Pons (tissue), 1 donor: ENCODE data around the gene GAB2.

ENCODE experiments used
- DNase-seq: peaks from one replicate; pipeline ENCODE4 v3.0.0-alpha.2; 2016; ENCODE audit warnings: low spot score

GAB2 gene

GRCh38 chr11:78428266-78428636 is 10.6 kb upstream of the GAB2 start:
- no peak for DNase-seq

GRCh38 chr11:78427615-78428265 is 10.1 kb upstream of the GAB2 start:
- DNase-seq: no peak

DNA sequence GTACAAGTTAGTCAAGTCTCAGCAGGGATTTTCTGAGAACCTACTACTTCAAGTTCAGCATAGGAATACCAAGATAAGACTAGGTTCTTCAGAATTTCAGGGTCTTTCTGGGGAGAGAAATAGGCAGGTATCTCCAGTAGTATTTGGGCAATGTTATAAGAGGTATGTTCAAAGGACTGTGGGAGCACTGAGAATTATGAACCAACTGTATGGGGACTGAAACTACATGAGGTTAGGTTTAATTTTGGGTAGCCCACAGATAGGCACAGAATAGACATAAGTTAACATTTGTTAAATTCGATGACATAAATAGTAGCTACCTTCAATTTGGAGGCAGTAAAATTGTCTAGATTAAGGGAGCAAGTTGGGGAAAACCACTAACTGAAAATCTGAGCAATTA is 9.2 kb upstream of the GAB2 start:
- DNase-seq: no peak

- DNase-seq: peak; percentile 37
Observed at GRCh38 chr11:78425399-78426070, 7.9 kb upstream of the GAB2 start.

DNA sequence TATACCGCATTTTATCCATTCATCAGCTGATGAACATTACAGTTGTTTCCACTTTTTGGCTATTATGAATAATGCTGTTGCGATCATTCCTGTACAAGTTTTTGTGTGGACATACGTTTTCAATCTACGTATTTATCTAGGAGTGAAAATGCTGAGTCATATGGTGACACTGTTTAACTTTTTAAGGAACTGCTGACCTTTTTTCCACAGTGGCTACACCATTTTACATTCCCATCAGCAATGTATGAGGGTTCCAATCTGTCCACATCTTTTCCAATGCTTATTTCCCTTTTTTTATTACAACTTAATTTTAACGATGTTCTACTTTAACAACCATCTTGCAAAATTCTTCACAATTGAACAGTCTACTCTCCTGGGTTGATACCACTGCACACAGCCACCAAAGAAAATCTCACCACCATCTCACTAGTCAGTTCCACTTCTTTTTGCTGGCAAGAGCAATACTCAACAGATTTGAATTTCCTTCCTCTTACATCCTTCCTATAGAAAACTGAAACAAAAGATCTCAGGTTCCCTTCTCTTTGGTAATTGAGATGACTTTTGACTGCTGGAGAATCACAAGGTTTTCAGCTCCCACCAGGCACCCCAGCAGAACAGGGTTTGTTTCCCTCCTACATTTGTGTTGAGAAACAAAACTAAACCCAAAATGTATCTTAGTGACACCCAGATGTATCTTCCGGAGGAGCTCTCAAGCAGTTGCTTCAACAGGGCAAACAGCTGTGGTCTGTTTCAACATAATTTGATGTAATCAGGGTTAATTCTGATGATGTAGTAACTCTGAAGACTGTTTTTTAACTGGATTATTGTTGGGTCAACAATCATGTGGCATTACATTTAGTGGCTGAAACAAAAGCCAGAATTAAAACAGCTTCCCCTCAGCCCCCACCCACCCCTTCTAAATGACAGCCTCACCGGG is 7.0 kb upstream of the GAB2 start:
- peak; percentile 74 for DNase-seq

DNA sequence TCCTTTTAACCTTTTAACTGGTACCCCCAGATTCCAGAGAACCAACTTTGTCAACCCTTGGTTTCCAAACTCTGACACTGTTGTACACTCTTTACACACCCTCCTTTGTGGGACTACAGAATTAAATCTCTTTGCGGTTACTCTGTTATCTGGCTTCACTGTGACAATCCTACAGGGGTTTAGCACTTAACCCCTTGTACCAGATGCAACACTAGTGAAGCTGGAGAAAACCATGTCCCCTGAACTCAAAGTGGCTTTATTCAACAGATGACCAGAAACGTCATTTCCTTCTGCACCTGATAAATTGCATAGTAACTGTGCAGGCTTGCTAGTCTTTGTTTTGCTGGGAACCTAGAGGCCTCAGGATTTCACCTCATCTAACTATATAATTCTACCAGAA is 5.6 kb upstream of the GAB2 start:
- DNase-seq: no peak

- DNase-seq: peak; percentile 31
Observed at GRCh38 chr11:78420796-78421209, 3.2 kb upstream of the GAB2 start.

- DNase-seq: peak; percentile 91
Observed at GRCh38 chr11:78420255-78420764, 2.7 kb upstream of the GAB2 start.

- no peak for DNase-seq
Observed at GRCh38 chr11:78419327-78419726, 1.7 kb upstream of the GAB2 start.

DNA sequence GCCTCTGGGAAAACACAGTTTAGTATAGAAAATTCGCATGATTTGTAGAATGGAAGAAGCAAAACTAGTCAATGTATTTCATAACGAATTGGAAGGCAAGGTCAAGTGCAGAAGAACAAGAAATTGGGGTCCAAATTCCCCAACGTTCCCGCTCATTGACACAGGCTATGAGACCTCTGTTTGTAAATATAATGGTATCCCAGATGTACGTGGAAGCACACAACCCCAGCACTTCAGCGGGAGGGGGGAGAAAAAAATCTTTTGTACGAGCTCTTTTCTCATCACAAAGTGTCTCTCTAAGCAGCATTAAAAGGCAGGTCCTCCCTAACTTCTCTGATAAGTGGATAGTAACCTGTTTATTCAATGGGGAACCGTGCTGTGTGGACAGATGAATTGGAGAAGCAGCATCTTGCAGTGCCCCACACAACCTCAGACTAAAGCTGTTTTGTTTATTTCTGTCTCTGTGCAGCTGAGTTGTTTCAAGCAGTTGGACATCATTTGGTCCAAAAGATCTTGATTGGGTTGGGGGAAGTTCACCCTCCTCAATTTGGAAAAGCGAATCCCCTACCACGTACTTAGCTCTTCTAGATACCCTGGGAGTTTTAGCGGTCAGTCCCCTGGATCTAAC is 1.1 kb upstream of the GAB2 start:
- DNase-seq: peak; percentile 67

GRCh38 chr11:78417888-78418583 is 416 bp upstream of the GAB2 start:
- DNase-seq: peak; percentile 80

DNA sequence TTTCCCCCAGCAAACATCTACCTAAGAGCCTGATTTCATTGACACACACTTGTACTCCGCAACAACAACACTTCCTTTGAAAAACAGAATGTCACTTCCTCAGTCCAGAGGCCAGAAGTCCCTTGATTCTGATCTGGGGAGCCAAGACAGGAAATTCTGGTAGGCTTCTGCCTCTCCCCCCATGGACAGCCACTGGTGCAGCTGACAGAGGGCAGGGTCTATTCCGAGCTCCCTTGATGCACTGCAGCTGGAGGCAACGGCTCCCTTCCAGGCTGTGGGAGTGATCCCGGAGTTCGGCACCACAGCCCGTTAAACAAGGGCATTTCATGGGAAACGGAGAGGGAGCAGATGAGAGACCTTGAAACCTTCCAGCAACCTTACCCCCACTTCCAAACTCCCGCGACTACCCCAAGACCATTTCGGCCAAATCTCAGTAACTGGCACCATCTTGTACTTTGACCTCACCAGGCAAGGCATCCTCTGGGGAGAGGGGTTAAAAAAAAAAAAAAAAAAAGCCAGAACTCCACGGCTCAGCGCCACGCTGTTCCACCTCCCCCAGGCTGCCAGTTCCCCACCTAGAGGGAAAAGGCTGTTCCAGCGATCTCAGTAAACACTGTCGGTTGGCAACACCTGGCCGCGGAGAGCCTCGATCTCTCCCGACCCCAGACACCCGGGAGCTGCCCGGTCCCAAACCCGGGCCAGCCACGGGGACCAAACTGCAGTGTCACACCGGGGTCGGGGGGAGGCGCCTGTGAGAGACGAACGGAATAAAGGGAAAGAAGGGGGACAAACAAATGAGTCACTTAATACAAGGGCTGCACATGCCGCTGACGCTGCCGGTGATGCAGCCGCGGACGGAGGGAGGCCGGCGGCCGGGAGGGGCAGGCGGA is 1.1 kb downstream of the GAB2 start:
- peak; percentile 91 for DNase-seq

GRCh38 chr11:78415338-78415737 is 2.3 kb downstream of the GAB2 start:
- DNase-seq: peak; percentile 30

- peak; percentile 45 for DNase-seq
Observed at GRCh38 chr11:78414321-78415051, 3.1 kb downstream of the GAB2 start.

DNA sequence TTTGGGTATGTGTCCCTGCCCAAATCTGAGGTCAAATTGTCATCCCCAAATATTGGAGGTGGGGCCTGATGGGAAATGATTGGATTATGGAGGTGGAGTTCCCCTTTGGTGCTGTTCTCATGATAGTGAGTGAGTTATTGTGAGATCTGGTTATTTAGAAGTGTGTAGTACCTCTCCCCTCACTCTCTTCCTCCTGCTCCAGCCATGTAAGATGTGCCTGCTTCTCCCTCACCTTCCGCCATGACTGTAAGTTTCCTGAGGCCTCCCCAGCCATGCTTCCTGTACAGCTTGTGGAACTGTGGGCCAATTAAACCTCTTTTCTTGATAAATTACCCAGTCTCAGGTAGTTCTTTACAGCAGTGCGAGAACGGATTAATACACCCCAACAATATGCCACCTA is 9.0 kb downstream of the GAB2 start:
- no peak for DNase-seq

- no peak for DNase-seq
Observed at GRCh38 chr11:78406568-78407196, 10.9 kb downstream of the GAB2 start.

DNA sequence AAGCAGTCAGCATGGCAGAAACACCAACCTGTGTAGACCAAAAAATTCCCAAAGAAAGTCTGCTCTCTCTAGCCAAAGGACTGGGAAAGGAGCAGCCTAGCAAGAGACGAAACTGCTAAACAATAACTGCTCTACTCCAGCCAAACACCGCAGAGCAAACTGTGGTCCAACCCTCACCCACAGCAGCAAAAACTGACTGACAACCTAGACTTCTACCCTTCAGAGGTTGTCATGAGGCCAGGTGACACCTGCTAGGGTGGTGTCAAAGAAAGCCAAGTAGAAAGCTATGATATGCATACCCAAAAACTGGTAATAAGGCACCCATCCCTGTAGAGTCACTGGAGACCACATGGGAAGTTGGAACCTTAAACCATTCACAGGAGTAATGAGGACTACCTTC is 11.8 kb downstream of the GAB2 start:
- DNase-seq: no peak

GRCh38 chr11:78403781-78404180 is 13.8 kb downstream of the GAB2 start:
- DNase-seq: no peak

GRCh38 chr11:78402847-78403246 is 14.8 kb downstream of the GAB2 start:
- no peak for DNase-seq
